A673 (cell line): ENCODE measurements around the gene TBC1D22A.

Experiments used
- EZH2 ChIP-seq: fragments of 200-600 bp; sonication (generic); IDR thresholded peaks from 2 replicates; pipeline ENCODE4 v1.6.1; 2017; ENCODE audit warnings: borderline replicate concordance, low read depth, mild to moderate bottlenecking, mixed read lengths, antibody characterized with exemption, low read length; ENCODE audit not compliant: poor library complexity, severe bottlenecking
- TF ChIP-seq, protein P1 (sequence below): fragments of 300-800, 200-600 bp; sonication (generic); conservative IDR thresholded peaks from 2 replicates; pipeline ENCODE4 v1.5.1; 2017; ENCODE audit warnings: low read depth, mild to moderate bottlenecking, antibody characterized with exemption, low read length, moderate library complexity, mixed read lengths

- TF ChIP-seq, protein P1, sequence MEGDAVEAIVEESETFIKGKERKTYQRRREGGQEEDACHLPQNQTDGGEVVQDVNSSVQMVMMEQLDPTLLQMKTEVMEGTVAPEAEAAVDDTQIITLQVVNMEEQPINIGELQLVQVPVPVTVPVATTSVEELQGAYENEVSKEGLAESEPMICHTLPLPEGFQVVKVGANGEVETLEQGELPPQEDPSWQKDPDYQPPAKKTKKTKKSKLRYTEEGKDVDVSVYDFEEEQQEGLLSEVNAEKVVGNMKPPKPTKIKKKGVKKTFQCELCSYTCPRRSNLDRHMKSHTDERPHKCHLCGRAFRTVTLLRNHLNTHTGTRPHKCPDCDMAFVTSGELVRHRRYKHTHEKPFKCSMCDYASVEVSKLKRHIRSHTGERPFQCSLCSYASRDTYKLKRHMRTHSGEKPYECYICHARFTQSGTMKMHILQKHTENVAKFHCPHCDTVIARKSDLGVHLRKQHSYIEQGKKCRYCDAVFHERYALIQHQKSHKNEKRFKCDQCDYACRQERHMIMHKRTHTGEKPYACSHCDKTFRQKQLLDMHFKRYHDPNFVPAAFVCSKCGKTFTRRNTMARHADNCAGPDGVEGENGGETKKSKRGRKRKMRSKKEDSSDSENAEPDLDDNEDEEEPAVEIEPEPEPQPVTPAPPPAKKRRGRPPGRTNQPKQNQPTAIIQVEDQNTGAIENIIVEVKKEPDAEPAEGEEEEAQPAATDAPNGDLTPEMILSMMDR: no peak
- TF ChIP-seq EZH2: no peak
Observed at GRCh38 chr22:46970411-46971098, 208.1 kb downstream of the TBC1D22A start.
